Right ventricle myocardium superior (tissue), 1 donor: ENCODE results near the gene PRR23E. TPM values are rescaled to one million over a fixed set of nuclear protein-coding genes. Genes with fewer than 3 reads are reported as not detected.

Experiments used
- ATAC-seq: fragments of 200-7000 bp; cut with Tn5 transposase; one replicate; pipeline ENCODE4 v1.9.1; 2020; ENCODE audit warnings: mild to moderate bottlenecking; ENCODE audit not compliant: poor library complexity
- DNase-seq: peaks from one replicate; pipeline ENCODE4 v3.0.0-alpha.2; 2020
- intact Hi-C: fragments of 100-400 bp; cut with DNase I; formaldehyde crosslinking; loops from one replicate; pipeline ENCODE4 v1.11.2; 2022
- total RNA-seq: library from RNA; stranded (reverse); fragmentation: NEBNext Ultra II Directional; extraction: Animal tissue kit (Norgen Biotek cat#: 25700); gene quantifications from one replicate; pipeline ENCODE4 v1.2.1, GENCODE V29; 2021
- donor health status: DM: no; HTN: yes; CAD: no; lungs with severe emphysema.

Gene PRR23E
- total RNA-seq, 1 donor from 2014 or later = not detected

GRCh38 chr3:127177226-127177625 lies 15.7 kb upstream of the PRR23E start:
- ATAC-seq (peak; percentile 87), DNase-seq (no peak)
- intact Hi-C loops = loop anchor here (5.0 to 10.0 kb wide), 2 partner anchors 182 to 500 kb away; no protein-coding TSS in a partner anchor

DNA sequence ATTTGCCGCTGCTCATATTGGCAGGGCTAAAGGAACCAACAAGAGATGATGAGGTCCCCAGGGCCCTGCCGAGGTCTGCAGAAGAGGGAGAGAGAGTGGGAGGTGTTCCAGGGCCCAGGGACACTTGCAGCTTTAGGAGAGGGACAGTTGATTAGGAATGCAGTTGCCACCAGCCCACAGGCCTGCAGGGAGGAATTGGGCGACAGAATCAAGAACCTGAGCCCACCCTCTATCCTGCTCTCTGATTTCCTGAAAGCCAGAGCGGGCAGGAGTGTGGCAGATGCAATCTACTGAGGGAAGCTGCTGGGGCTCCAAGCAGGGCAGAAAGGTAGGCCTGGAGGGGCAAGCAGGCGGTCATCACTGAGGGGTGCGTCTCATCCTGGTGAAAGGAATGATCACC lies 12.1 kb upstream of the PRR23E start:
- DNase-seq (no peak), ATAC-seq (no peak)
- intact Hi-C loops = no loop called here

GRCh38 chr3:127182431-127182830 lies 10.5 kb upstream of the PRR23E start:
- intact Hi-C loops = no loop called here
- ATAC-seq = no peak
- no peak for DNase-seq

DNA sequence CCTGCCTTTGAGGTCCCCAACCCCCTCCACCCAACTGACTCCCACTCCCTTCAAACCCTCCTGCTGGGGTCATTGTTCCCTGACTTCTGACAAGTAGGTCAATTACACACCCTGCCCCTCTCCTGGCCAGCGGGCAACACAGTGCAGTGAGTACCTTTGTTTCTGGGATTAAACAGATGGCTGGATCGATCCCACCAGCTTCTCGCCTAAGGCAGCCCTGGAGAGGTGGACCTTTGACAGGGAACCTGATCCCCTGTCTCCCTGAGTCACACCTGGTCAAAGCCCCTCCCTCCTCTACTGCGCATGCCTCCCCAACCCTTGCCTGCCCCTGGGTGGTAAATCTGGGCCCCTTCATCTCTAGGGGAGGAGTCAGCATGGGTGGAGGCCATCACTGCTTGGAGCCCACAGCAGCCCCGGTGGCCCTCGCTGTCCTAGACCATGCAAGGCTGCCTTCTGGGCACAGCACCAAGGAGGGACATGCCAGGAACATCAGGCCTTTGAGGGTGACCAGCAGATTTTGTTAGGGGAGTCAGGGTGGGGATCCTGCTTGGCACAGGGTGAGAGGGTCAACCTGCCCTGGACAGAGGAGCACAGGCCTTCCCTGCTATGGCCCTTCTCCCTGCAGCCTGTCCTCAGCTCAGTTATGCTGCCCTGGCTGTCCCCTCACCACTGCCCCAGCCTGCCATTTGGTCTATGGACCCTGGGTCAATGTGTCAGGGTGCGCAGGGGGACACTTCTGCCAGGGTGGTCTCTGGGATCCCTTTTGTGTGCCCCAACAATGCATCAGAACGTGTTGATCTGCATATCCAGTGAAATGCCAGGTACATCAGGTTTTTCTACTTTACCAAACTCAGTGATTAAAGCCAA lies 9.8 kb upstream of the PRR23E start:
- no peak for DNase-seq
- intact Hi-C loops = no loop called here
- ATAC-seq = no peak

GRCh38 chr3:127183931-127184869 lies 8.7 kb upstream of the PRR23E start:
- no peak for DNase-seq
- intact Hi-C loops = no loop called here
- no peak for ATAC-seq

GRCh38 chr3:127184870-127185216 lies 8.1 kb upstream of the PRR23E start:
- no peak for ATAC-seq
- DNase-seq = no peak
- intact Hi-C loops = no loop called here

DNA sequence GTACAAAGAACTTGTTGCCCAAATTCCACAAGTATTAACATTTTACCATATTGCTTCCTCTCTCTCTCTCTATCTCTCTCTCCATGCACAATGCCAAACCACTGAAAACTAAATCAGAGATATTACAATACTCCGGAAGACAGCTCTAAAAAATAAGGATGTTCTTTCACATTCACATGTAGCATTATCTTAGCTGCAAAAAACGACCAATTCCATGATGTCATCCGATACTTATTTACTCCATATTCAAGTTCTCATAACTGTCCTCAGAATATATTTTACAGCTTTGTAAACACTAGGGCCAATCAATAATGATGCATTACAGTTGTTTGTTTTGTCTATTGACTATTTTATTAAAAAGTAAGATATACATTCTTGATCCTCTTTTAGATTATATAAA lies 7.7 kb upstream of the PRR23E start:
- intact Hi-C loops = no loop called here
- DNase-seq (no peak), ATAC-seq (no peak)

DNA sequence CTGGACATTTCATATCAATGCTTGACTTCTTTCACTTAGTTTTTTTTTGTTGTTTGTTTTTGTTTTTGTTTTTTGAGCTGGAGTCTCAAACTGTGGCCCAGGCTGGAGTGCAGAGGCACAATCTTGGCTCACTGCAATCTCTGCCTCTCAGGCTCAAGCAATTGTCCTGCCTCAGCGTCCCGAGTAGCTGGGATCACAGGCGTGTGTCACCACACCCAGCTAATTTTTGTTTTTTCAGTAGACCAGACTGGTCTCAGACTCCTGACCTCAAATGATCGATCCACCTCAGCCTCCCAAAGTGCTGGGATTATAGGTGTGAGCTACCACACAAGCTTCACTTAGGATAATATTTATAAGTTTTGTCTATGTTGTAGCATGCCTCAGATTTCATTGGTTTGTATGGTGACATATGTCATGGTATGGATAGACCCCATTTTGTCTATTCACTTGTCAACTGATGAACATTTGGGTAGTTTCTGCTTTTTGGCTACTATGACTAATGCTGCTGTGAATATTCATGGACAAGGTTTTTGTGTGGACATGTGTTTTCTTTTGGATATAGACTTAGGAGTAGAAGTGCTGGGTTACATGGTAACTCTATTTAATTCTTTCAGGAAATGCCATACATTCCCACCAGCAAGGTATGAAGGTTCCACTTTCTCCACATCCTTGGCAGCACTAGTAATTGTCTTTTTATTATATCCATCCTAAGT lies 6.8 kb upstream of the PRR23E start:
- ATAC-seq = no peak
- DNase-seq = no peak
- intact Hi-C loops = no loop called here

DNA sequence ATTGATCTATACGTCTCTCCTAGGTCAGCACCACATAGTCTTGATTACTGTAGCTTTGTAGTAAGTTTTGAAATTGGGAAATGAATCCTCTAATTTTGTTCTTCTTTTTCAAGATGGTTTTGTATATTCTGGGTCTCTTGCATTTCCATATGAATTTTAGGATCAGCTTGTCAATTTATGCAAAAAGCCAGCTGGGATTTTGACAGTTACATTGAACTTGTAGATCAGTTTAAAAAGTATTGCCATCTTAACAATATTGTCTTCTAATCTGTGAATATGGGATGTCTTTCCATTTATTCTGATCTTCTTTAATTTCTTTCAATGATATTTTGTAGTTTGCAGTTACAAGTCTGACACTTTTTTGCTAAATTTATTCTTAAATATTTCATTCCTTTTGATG lies 5.6 kb upstream of the PRR23E start:
- intact Hi-C loops = no loop called here
- no peak for DNase-seq
- no peak for ATAC-seq

DNA sequence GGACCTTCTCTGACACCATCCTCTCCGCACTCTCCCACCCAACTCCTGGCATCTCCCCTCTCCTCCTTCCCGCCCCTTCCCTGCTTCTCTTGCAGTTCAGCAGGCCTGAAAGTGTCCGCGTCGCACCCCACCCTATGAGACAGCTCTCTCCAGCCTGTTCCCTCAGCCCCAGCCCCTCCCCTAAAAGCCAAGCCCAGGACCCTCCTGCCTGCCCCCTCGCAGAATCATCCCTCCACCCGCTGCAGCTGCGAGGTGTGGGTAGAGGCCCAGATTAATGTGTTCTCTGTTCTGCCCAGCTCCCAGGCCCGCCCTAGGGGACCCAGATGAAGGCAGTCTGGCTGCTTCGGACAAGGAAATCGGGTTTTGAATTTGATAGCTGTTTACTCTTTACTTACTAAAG lies 410 bp downstream of the PRR23E start:
- DNase-seq (no peak), ATAC-seq (no peak)
- intact Hi-C loops = no loop called here

- intact Hi-C loops = no loop called here
- no peak for ATAC-seq
- no peak for DNase-seq
Measured at GRCh38 chr3:127193775-127194174, 844 bp downstream of the PRR23E start.

GRCh38 chr3:127194601-127195187 lies 1.8 kb downstream of the PRR23E start:
- ATAC-seq (no peak), DNase-seq (no peak)
- intact Hi-C loops = no loop called here

DNA sequence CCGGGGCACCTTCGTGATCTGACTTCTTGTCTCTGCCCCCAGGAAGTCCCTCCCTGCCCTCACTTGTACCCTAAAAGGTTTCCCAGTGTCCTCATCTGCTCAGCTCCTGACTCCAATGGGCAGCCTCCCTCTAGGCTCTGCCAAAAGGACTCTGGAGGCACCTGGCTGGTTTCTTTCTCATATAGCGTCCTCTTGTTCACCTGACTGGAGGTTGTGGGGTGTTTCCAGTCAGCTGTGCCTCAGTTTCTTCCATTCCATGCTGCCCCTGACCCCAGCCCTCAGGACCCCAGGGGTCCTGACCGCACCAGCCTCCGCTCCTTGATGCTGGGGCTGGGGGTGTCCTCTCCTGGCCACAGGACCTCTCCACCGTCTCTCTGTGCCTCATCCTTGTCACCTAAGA lies 2.5 kb downstream of the PRR23E start:
- intact Hi-C loops = no loop called here
- ATAC-seq (no peak), DNase-seq (no peak)

- ATAC-seq = no peak
- DNase-seq = no peak
- intact Hi-C loops = no loop called here
Measured at GRCh38 chr3:127196002-127196401, 3.1 kb downstream of the PRR23E start.

DNA sequence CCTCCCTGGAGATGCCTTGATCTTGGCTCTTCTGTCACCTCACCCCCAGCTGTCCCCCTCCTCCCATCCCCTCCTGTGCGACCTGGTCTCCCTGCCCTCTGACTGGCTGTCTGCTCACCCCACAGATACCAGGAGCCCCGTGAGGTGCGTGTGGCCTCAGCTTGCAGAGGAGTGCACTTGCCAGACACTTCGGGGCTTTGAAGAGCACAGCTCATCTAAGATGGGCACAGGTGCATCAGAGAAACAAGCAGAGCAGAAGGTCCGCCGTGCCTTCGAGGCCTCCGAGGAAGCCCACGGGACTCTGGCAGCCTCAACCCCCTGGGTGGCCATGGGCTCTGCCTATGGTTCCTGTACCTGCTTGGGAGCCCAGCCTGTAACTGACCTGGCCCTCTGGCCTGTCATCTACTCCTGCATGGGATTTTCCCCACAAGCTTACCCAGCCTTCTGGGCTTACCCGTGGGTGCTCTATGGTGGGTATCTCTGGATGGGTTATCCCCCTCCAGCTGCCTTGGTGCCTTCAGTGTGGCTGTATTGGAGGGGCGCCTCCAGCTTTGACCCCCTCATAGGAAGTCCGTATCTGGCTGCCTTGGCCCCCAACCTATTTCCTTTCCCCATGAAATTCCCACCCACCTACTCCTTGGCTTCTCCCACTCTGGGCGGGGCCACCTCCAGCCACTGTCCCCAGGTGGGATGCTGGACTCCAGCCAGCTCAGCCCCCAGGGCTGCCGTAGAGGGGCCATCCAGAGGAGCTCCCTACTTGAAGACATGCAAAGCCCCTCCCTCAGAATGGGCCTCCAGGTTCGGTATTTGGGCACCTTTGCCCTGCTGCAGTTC lies 3.8 kb downstream of the PRR23E start:
- no peak for DNase-seq
- intact Hi-C loops = no loop called here
- no peak for ATAC-seq

- ATAC-seq = no peak
- no peak for DNase-seq
- intact Hi-C loops = no loop called here
Measured at GRCh38 chr3:127197300-127198189, 4.6 kb downstream of the PRR23E start.

- no peak for ATAC-seq
- no peak for DNase-seq
- intact Hi-C loops = no loop called here
Measured at GRCh38 chr3:127200086-127200691, 7.3 kb downstream of the PRR23E start.
